Cardiac atrium fibroblast (primary cell): ENCODE data around the gene FBXO30. TPM values are rescaled to one million over a fixed set of nuclear protein-coding genes. Genes with fewer than 3 reads are reported as not detected.

Source experiments
- total RNA-seq: library from RNA; depleted of rRNA; stranded (reverse); fragments of >200 nt; gene quantifications from 2 replicates; pipeline ENCODE4 v1.2.3, GENCODE V29; 2015

FBXO30 gene, protein sequence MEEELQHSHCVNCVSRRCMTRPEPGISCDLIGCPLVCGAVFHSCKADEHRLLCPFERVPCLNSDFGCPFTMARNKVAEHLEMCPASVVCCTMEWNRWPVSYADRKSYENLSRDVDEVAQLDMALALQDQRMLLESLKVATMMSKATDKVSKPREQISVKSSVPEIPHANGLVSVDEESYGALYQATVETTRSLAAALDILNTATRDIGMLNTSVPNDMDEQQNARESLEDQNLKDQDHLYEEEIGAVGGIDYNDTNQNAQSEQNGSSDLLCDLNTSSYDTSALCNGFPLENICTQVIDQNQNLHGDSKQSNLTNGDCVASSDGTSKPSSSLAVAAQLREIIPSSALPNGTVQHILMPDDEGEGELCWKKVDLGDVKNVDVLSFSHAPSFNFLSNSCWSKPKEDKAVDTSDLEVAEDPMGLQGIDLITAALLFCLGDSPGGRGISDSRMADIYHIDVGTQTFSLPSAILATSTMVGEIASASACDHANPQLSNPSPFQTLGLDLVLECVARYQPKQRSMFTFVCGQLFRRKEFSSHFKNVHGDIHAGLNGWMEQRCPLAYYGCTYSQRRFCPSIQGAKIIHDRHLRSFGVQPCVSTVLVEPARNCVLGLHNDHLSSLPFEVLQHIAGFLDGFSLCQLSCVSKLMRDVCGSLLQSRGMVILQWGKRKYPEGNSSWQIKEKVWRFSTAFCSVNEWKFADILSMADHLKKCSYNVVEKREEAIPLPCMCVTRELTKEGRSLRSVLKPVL
- total RNA-seq = 6.7 and 8.7 TPM in 2 replicates

GRCh38 chr6:145814501-145815308 lies at the start of gene FBXO30:
FBXO30 (minus strand) TSS chr6:145814795; CDS start chr6:145806405, 8,390 bp downstream.

Other genes starting within 250 kb of the FBXO30 start
- gene EPM2A, start 79.3 kb downstream of the FBXO30 start, total RNA-seq = 3.4 and 7.2 TPM in 2 replicates
- 7.2 and 8.1 TPM in 2 replicates for gene SHPRH, start 149.6 kb upstream of the FBXO30 start, total RNA-seq
- gene GRM1, start 214.3 kb upstream of the FBXO30 start, total RNA-seq = not detected in 2 replicates